Frontal cortex (tissue), 4 donors: ENCODE measurements around the gene PLPPR3. TPM values are rescaled to one million over a fixed set of nuclear protein-coding genes. Genes with fewer than 3 reads are reported as not detected.
"Not testable (repeated sequence)": the region's sequence is repeated elsewhere in the genome, so short reads cannot be mapped to it uniquely, and the experiment has no call there.

Experiments used
- DNase-seq, 2 donors: peaks; one replicate each; pipeline ENCODE4 v3.0.0; 2012; ENCODE audit warnings: low spot score in 2 of 2
- FAIRE-seq: peaks from 2 replicates; lab custom pipeline; 2012; peaks lifted over from hg19 to GRCh38; lab: Jason Lieb, UNC
- total RNA-seq: library from RNA; depleted of rRNA; stranded (reverse); fragments of >200 nt; gene quantifications from one replicate; pipeline ENCODE4 v1.2.3, GENCODE V29; 2014
- donor health status: control.
- donor health status: control.
- donor health status: control.

PLPPR3 gene
- total RNA-seq, 1 donor from 2014 or later, result 119 TPM

DNA sequence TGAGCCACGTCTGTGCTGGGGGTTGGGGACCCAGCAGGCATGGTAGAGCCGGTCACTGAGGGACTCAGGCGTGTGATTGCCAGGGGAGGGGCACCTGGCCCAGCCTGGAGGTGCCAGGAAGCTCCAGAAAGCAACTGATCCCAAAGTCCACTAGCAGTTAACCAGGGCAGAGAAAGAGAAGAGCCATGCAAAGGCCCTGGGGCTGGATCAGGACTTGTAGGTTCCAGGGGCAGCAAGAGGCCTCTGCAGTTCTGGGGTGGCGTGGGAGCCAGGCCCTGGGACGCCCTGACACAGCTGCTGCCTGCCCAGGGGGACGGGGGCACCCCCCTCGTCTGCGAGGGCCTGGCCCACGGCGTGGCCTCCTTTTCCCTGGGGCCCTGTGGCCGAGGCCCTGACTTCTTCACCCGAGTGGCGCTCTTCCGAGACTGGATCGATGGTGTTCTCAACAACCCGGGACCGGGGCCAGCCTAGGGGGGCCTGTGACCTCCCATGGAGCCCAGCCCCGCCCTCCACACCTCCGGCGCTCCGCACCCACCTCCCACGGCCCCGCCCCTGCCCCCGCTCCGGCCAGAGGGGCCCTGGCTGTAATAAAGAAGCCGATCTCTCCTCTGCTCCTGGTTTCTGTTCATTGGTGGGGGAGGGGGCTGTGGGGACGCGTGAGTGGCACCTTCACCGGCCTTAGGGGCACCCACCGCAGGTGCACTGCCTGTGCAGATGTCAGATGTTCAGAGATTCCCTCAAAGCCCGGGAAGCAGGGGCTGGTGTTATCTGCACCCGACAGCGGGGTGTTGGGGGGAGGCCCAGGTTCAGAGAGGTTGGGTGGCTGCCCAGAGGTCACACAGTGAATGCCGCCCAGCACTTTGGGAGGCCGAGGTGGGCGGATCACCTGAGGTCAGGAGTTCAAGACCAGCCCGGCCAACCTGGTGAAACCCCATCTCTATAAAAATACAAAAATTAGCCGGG is 9.9 kb upstream of the PLPPR3 start:
- DNase-seq (no peak), FAIRE-seq (no peak)

DNA sequence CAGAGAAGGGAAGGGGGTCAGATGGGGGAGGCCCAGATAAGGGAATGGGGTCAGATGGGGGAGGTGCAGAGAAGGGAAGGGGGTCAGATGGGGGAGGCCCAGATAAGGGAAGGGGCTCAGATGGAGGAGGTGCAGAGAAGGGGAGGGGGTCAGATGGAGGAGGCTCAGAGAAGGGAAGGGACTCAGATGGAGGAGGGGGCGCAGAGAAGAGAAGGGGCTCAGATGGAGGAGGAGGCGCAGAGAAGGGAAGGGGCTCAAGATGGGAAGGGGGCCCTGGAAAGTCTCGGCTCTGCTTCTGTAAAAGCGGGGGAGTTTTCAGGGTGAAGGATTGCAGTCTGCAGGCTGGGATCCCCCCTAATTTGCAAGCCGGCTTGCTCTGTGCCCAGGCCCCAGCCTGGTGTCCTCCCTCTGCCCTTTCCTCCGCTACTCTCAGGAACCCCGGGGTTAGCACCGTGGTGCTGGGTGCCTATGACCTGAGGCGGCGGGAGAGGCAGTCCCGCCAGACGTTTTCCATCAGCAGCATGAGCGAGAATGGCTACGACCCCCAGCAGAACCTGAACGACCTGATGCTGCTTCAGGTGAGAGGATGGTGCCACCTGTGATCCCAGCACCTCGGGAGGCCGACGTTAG is 7.5 kb upstream of the PLPPR3 start:
- FAIRE-seq (no peak), DNase-seq (no peak)

DNA sequence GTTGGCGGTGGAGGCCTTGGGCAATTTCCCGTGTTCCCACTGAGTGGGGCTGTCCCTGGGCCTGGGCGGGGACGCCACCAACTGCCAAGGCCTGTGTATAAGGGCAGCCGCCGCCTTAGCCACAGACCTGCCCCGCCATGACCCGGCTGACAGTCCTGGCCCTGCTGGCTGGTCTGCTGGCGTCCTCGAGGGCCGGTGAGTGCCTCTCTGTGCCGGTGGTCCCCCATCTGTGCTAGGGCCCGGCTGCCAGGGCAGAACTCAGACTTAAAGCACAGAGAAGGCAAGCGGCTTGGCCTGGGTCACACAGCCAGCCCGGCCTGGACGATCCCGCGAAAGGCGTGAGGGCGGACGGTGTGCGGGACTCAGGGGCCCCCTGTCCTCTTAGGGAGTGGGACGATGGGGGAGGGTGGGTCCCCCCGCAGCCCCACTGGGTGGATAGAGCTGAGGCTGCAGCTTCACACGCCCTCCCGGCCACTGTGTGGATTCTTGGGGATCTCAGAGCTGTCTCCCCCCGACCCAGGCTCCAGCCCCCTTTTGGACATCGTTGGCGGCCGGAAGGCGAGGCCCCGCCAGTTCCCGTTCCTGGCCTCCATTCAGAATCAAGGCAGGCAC is 6.1 kb upstream of the PLPPR3 start, which contains the start of gene AZU1:
TSS of gene AZU1 (plus strand) at position 128 of the 612 bp plus-strand sequence. CDS start at position 138, 10 bp downstream.
- no peak for DNase-seq
- FAIRE-seq, result no peak

DNA sequence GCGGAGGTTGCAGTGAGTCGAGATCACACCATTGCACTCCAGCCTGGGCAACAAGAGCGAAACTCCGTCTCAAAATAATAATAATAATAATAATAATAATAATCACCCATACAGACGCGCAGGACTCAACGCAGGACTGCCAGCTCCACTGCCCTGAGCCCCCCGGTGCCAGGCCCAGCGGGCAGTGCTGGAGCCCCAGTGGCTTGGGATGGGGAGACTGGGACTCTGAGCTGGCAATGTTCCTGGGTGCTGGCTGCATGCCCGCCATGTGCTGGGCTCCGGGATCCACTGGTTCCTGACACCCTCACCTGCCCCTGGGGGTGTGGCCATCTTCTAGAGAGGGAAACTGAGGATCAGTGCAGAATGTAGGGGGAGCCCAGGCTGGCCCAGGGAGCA is 5.6 kb upstream of the PLPPR3 start:
- no peak for FAIRE-seq
- DNase-seq, result no peak

DNA sequence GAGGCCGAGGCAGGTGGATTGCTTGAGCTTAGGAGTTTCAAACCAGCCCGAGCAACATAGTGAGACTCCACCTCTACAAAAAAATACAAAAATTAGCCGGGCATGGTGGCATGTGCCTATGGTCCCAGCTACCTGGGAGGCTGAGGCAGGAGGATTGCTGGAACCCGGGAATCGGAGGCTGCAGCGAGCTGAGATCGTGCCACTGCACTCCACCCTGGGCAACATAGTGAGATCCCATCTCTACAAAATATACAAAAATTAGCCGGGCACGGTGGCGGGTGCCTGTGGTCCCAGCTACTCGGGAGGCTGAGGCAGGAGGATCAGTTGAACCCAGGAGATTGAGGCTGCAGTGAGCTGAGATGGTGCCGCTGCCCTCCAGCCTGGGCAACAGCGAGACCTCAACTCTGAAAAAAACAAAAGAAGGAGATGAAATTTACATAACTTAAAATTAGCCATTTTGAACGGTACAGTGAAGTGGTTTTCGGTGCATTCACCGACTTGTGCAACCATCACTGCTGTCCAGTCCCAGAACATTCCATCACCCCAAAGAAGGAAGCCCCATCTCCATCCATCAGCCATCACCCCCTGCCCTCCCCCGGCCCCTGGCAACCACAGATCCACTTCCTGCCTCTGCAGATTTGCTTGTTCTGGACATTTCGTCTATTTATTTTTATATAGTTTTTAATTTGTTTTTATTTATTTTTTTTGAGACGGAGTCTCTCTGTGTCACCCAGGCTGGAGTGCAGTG is 4.3 kb upstream of the PLPPR3 start:
- no peak for FAIRE-seq
- no peak for DNase-seq

DNA sequence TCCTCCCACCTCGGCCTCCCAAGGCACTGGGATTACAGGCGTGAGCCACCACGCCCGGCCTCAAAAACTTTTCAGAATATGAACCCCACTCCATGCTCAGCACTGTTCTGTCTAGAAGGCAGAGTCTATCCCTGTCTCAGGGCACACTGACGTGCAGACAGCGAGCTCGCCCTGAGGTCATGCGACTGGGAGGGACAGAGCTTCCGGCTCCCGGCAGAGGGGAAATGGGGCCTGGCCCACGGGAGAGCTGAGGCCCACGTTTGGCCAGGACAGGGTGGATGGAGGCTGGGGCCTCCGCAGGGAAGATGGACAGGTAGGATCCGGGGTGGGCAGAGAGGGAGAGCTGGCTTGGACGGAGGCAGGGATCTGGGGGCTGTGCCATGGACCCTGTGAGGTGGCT is 3.1 kb upstream of the PLPPR3 start:
- FAIRE-seq, result no peak

DNA sequence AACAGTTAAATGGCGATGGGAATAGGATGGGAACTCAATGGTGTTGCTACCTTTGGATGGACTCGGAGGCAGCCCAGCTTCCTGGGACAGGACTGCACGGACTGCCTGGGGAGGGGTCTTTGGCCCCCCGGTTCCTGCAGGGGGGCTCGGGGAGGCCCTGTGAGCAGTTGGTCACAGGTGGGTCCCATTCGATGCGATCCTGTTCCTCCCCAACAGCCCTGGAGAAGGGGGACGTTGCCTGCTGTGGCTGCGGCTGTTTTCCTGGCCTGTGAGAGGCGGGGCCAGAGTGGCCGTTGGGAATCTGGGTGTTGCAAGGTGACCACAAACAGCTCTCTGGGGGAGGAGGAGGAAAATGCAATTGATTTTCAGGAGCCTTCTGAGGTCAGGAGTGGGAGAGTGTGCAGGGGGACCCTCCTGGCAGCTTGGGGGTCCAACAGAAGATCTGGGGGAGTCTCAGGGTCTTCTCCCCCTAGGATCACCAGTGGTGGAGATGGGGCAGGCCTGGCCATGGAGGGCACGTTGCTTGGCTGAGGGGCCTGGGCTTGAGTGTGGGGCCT is 1.9 kb upstream of the PLPPR3 start:
- peak in 1 of 2 donors; percentile 26 for DNase-seq

More for the DNA sequence above, 3.1 kb upstream of the PLPPR3 start:
- DNase-seq, result no peak

DNA sequence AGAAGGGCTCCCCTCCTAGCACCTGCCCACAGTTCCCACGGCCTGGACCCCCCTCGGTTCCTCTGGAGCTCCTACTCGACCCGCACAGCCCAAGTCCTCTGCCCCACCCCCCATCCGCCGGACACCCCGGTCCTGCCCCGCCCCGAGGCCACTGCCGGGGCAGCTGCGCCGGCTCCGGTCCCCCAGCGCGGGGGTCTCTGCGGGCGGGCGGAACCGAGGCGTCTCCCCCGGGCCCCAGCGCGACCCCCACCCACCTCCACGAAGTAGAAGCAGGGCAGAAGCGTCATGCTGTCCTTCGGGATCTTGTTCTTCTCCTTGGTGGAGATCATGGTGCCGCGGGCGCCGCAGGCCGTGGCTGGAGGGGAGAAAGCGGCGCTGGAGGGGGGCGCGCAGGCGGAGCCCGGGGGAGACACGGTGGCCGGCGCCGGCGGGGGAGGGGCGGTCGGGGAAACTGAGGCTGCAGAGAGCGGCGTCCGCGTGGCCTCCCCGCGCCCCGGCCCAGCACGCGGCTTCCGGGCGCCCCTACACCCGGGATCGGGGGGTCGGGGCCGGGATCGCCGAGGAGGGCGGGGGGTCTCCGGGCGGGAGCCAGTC is 427 bp downstream of the PLPPR3 start:
- DNase-seq (peak in 1 of 2 donors; percentile 49), FAIRE-seq (no peak)

More for the DNA sequence above, 1.9 kb upstream of the PLPPR3 start:
- FAIRE-seq, result no peak

DNA sequence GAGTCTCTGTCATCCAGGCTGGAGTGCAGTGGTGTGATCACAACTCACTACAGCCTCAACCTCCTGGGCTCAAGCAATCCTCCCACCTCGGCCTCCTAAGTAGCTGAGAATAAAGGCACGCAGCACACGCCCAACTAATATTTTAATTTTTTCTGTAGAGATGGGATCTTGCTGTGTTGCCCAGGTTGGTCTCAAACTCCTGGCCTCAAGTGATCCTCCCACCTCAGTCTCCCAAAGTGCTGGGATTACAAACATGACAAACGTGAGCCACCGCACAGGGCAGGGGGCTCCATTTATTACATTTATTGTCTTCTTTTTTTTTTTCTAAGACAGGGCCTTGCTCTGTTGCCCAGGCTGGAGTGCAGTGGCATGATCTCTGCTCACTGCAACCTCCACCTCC is 1.5 kb downstream of the PLPPR3 start:
- not testable (repeated sequence) for DNase-seq, FAIRE-seq

DNA sequence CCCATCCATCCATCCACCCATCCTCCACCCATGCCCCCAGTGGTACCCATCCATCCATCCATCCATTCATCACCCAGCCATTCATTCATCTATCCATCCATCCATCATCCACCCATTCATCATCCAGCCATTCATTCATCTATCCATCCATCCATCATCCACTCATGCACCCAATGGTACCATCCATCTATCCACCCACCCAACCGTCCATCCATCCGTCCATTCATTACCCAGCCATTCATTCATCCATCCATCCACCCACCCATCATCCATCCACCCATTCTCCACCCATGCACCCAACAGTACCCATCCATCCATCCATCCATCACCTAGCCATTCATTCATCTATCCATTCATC is 5.3 kb downstream of the PLPPR3 start:
- FAIRE-seq (no peak), DNase-seq (no peak)

DNA sequence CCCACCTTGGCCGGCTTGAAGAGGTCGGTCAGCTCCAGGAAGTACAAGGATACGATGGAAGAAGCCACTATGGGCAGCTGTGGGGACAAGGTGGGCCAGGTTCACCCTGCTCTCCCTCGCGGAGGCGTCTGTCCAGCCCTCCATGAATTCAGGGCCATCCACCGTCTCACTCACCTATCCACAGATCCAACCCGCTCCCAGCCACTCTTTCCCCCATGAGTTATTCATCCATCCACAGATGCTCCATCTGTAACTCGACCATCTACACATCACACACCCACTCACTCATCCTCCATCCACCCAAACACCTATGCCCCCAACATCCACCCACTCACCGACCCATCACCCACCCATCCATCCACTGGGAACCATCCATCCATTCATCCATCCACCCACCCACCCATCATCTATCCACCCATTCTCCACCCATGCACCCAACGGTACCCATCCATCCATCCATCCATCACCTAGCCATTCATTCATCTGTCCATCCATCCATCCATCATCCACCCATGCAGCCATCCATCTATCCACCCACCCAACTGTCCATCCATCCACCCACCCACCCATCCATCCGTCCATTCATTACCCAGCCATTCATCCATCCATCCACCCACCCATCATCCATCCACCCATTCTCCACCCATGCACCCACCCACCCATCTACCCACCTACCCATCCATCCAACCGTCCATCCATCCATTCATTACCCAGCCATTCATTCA is 5.8 kb downstream of the PLPPR3 start:
- no peak for FAIRE-seq
- no peak for DNase-seq

DNA sequence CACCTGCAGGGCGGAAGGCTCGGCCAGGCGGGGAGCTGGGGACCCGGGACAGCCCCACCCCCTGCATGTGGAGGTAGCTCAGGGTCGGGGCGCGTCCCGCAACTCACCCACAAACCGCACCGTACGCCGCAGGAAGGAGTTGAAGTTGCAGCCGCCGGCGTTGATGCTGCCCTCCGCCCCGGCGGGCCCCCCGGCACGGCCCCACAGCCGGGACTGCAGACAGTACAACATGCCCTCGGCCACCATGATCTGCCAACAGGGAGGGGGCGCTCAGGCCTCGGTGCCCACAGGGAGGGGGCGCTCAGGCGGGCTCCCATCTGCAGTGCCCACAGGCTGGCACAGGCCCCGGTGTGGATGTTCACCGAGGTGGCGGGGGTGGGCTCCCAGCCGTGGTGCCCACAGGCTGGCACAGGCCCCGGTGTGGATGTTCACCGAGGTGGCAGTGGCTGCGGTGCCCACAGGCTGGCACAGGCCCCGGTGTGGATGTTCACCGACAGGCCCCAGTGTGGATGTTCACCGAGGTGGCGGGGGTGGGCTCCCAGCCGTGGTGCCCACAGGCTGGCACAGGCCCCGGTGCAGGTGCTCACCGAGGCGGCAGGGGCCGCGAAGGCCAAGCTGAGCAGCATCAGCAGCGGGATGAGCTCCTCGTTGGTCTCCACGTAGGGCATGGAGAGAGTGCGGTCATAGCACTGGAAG is 6.5 kb downstream of the PLPPR3 start:
- FAIRE-seq (no peak), DNase-seq (no peak)

DNA sequence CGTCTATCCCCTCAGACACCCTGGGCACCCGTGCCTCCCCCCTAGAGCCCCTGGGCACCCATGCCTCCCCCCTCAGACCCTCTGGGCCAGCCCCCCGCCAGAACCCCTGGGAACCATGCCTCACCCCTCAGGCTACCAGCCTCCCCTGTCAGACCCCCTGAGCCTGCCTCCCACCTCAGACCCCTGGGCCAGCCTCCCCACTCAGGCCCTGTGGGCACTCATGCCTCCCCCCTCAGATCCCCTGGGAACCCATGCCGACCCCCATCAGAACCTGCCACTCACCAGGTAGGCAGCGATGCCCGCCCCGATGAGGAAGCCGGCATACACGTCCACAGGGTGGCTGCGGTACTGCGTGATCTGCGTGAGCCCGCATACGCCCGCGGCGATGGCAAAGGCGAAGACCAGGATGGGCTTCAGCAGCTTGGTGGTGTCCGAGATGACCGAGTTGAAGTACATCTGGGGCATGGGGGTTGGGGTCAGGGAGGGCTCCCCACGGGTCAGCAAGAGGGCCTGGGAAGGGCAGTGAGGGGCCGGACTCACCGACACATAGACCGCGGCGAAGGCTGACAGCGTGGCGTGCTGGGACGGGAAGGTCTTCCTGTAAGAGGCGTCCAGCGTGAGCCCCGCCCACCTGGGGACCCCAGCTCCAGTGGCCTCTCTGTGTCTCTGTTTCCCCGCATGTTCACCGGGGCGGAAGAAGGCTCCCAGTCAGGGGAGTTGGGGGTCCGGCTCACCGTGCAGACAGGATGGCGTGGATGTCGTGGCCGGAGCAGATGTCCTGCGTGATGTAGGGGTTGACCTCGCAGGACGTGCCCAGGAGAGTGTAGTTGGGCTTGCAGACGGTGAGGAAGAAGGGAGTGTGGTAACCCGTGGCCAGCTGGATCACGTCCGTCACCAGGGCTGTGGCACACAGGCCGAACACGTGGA is 7.3 kb downstream of the PLPPR3 start:
- FAIRE-seq, result no peak
- DNase-seq, result no peak

DNA sequence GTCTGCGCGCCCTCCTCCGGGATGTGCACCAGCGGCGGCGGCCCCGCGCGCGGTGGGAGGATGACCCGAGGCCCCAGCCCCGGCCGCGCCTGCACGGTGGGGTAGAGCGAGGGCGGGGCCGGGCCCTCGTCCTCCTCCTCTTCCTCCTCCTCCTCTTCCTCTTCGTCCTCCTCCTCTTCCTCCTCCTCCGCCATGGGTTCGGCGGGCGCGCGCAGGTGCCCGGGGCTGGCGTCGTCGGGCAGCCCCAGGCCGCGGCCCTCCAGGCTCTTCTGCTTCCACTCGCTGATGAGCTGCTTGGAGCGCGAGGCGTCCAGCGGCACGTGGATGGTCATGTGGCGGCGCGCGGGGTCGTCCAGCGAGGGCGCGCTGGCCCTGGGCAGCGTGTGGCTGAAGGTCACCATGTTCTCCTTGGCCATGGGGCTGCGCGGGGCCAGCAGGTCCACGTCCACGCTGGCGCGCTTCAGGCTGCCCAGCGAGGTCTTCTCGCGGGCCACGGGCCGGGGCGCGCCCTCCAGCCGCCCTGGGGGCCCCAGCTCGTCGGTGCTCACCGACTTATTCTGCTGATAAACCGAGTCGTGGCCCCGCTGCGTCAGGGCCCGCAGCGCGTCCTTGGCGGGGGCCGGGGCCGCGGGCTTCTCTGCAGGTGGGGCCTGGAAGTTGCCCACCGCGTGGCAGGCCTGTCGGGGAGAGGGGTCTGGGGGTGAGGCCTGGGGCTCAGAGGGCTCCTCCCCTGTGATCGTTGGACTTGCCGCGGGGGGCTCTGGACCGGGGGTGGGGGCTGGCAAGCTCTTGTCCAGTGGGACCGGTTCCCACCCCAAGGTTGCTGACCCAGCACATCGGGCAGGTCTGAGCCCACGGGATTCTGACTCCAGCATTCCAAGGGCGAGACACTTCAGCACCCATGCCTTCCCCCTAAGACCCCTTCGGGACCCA is 8.3 kb downstream of the PLPPR3 start:
- DNase-seq (no peak), FAIRE-seq (no peak)

DNA sequence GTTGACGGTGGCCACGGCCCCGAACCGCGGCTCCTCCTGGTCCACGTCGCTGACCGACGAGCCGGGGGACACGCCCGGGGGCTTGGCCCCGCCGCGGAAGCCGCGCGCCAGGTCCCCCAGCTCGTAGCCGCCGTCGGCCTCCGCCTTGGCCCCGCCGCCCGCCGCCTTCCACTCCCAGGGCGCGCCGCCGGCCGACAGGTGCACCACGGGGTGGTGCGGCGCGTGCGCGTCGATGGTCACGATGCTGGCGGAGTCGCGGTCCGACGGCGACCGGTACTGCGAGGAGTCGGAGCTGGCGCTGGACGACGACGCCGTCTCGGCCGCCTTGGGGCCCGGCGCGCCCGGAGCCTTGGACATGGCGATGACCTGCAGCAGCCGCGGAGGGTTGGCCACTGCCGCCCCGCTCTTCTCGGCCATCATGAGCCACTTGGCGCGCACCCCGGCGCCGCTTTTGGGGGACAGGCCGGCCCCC is 9.0 kb downstream of the PLPPR3 start:
- no peak for FAIRE-seq
- no peak for DNase-seq
